NCI-H748 treated with DMSO at 0.1 percent for 48 hours (cell line): Measurements from ENCODE around the gene SPATS1.
"Not testable (repeated sequence)": the region's sequence is repeated elsewhere in the genome, so short reads cannot be mapped to it uniquely, and the experiment has no call there.

Experiments
- DNase-seq: peaks from one replicate; lab custom pipeline; 2025; lab: John Stamatoyannopoulos, UW

Gene SPATS1

GRCh38 chr6:44311767-44312166 is 30.7 kb upstream of the SPATS1 start:
- no peak for DNase-seq

- DNase-seq = peak; percentile 81
These were observed 29.3 kb upstream of the SPATS1 start, which contains the start of gene AARS2 for GRCh38 chr6:44312901-44313788. AARS2 (minus strand) TSS chr6:44313347; CDS start chr6:44313323, 24 bp downstream.

- DNase-seq = not testable (repeated sequence)
These were observed 27.8 kb upstream of the SPATS1 start for GRCh38 chr6:44314657-44315056.

GRCh38 chr6:44315516-44315915 is 26.9 kb upstream of the SPATS1 start:
- no peak for DNase-seq

- DNase-seq = no peak
These were observed 26.5 kb upstream of the SPATS1 start for GRCh38 chr6:44315951-44316350.

GRCh38 chr6:44316481-44316880 is 26.0 kb upstream of the SPATS1 start:
- no peak for DNase-seq

- DNase-seq = not testable (repeated sequence)
These were observed 25.3 kb upstream of the SPATS1 start for GRCh38 chr6:44317136-44317631.

GRCh38 chr6:44321210-44321609 is 21.2 kb upstream of the SPATS1 start:
- no peak for DNase-seq

- DNase-seq = no peak
These were observed 15.4 kb upstream of the SPATS1 start for GRCh38 chr6:44327096-44327495.

GRCh38 chr6:44327760-44328159 is 14.7 kb upstream of the SPATS1 start:
- DNase-seq = no peak

- not testable (repeated sequence) for DNase-seq
These were observed 14.2 kb upstream of the SPATS1 start for GRCh38 chr6:44328203-44328602.

- no peak for DNase-seq
These were observed 12.6 kb upstream of the SPATS1 start for GRCh38 chr6:44329858-44330257.

- DNase-seq = no peak
These were observed 9.9 kb upstream of the SPATS1 start for GRCh38 chr6:44332585-44332984.

- DNase-seq = no peak
These were observed 9.1 kb upstream of the SPATS1 start for GRCh38 chr6:44333273-44333919.

GRCh38 chr6:44333942-44334341 is 8.5 kb upstream of the SPATS1 start:
- DNase-seq = no peak

- no peak for DNase-seq
These were observed 6.8 kb upstream of the SPATS1 start for GRCh38 chr6:44335631-44336030.

- DNase-seq = peak; percentile 79
These were observed 4.0 kb upstream of the SPATS1 start for GRCh38 chr6:44338228-44339122.

- DNase-seq = no peak
These were observed 3.1 kb upstream of the SPATS1 start for GRCh38 chr6:44339301-44339700.

GRCh38 chr6:44339763-44340625 is 2.5 kb upstream of the SPATS1 start:
- no peak for DNase-seq

GRCh38 chr6:44341095-44341890 is 1.2 kb upstream of the SPATS1 start:
- DNase-seq = no peak
